Lower lobe of right lung (tissue), 2 donors: Measurements from ENCODE around the gene CBX6. TPM values are rescaled to one million over a fixed set of nuclear protein-coding genes. Genes with fewer than 3 reads are reported as not detected.

Experiments
- ATAC-seq, 2 donors: fragments of 200-7000 bp; cut with Tn5 transposase; one replicate each; pipeline ENCODE4 v1.9.1; 2020 to 2022; ENCODE audit warnings: mild to moderate bottlenecking in 2 of 2, moderate library complexity in 2 of 2
- DNase-seq: peaks from one replicate; pipeline ENCODE4 v3.0.0-alpha.2; 2020
- H3K27ac ChIP-seq: fragments of 200-600 bp; one replicate; pipeline ENCODE4 v1.8.0; 2022
- H3K27me3 ChIP-seq: fragments of 200-600 bp; one replicate; pipeline ENCODE4 v1.8.0; 2022; ENCODE audit warnings: low read depth
- H3K36me3 ChIP-seq: fragments of 200-600 bp; one replicate; pipeline ENCODE4 v1.8.0; 2022; ENCODE audit warnings: mild to moderate bottlenecking
- H3K4me1 ChIP-seq: fragments of 200-600 bp; one replicate; pipeline ENCODE4 v1.8.0; 2022
- H3K4me3 ChIP-seq: fragments of 200-600 bp; one replicate; pipeline ENCODE4 v1.8.0; 2022; ENCODE audit warnings: mild to moderate bottlenecking
- H3K9me3 ChIP-seq: fragments of 200-600 bp; one replicate; pipeline ENCODE4 v1.8.0; 2022
- intact Hi-C: fragments of 100-400 bp; cut with DNase I; formaldehyde crosslinking; loops from one replicate; pipeline ENCODE4 v1.11.0; 2022
- total RNA-seq: library from RNA; stranded (reverse); fragmentation: NEBNext Ultra II Directional; extraction: Animal tissue kit (Norgen Biotek cat#: 25700); gene quantifications from one replicate; pipeline ENCODE4 v1.2.1, GENCODE V29; 2021
- TF ChIP-seq, protein P1 (sequence below): fragments of 200-600 bp; IDR thresholded peaks from one replicate; pipeline ENCODE4 v1.8.0; 2022; ENCODE audit warnings: antibody characterized with exemption, mild to moderate bottlenecking
- donor health status: DM: no; HTN: yes; CAD: no; lungs with severe emphysema.

CBX6 gene
- total RNA-seq, 1 donor from 2014 or later: 54.7 TPM

DNA sequence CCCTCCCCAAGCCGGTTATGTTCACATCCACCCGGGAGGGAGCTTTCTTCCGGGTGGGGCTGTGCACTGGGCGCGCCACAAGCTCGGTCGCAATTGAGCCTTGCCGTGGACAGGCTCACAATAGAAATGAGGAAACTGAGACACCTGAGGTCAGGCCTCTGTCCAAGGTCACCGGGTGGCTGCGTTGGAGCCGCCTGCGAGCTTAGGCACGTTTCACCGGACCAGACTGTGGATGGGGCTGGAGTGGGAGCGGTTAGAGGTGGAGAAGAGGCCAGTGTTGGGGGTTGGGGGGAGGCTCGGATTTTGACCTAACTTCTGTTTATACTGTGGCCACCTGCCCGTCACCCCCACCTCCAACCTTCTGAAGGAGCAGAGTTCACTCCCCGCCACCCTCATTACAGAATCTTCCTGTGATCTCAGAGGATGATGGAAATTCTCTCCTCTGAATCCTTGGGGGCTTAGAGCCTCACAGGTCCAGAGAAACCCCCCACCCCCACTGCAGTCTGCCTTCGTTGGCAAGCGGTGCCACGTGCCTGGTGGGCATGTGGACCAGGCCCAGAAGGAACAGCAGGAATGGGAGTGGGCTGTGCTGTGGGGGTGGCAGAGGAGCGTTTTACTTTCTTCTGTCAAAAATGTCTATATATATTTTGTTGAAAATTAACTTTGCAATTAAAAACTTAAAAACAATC, 27.6 kb downstream of the CBX6 start:
- TF ChIP-seq, protein P1, sequence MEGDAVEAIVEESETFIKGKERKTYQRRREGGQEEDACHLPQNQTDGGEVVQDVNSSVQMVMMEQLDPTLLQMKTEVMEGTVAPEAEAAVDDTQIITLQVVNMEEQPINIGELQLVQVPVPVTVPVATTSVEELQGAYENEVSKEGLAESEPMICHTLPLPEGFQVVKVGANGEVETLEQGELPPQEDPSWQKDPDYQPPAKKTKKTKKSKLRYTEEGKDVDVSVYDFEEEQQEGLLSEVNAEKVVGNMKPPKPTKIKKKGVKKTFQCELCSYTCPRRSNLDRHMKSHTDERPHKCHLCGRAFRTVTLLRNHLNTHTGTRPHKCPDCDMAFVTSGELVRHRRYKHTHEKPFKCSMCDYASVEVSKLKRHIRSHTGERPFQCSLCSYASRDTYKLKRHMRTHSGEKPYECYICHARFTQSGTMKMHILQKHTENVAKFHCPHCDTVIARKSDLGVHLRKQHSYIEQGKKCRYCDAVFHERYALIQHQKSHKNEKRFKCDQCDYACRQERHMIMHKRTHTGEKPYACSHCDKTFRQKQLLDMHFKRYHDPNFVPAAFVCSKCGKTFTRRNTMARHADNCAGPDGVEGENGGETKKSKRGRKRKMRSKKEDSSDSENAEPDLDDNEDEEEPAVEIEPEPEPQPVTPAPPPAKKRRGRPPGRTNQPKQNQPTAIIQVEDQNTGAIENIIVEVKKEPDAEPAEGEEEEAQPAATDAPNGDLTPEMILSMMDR: no peak
- ATAC-seq (peak in 1 of 2 donors; percentile 13), DNase-seq (no peak)
- Histone ChIP-seq H3K4me3 (peak overlapping the region; percentile 35), H3K27ac (no peak overlapping the region), H3K9me3 (no peaks in the 10 kb centered on the region), H3K4me1 (peaks cover 12% of the 10 kb centered on the region), H3K27me3 (peaks cover 35% of the 10 kb centered on the region), H3K36me3 (no peaks in the 10 kb centered on the region)
- intact Hi-C loops: no loop called here

GRCh38 chr22:38843657-38844314, 28.2 kb downstream of the CBX6 start, which contains the start of gene NPTXR:
Gene NPTXR, minus strand, starts transcription at chr22:38844028.
- peak within 1 kb of the TSS; percentile 36 for H3K27ac ChIP-seq
- DNase-seq (peak; percentile 65), ATAC-seq (peak; percentile 75)
- no peaks in the 10 kb centered on the region for H3K36me3 ChIP-seq
- peaks cover 35% of the 10 kb centered on the region for H3K27me3 ChIP-seq
- intact Hi-C loops: no loop called here
- peaks cover 12% of the 10 kb centered on the region for H3K4me1 ChIP-seq
- no peaks in the 10 kb centered on the region for H3K9me3 ChIP-seq
- TF ChIP-seq, protein P1: no peak
- peak within 1 kb of the TSS; percentile 55 for H3K4me3 ChIP-seq

GRCh38 chr22:38843201-38843656, 28.8 kb downstream of the CBX6 start:
- Histone ChIP-seq H3K4me1 (peaks cover 12% of the 10 kb centered on the region), H3K27me3 (peaks cover 35% of the 10 kb centered on the region), H3K36me3 (no peaks in the 10 kb centered on the region), H3K4me3 (peak overlapping the region; percentile 55), H3K27ac (peak overlapping the region; percentile 36), H3K9me3 (no peaks in the 10 kb centered on the region)
- ATAC-seq: peak; percentile 67 to 76
- TF ChIP-seq, protein P1: peak; percentile 40
- peak; percentile 59 for DNase-seq
- intact Hi-C loops: no loop called here

GRCh38 chr22:38842512-38843200, 29.4 kb downstream of the CBX6 start:
- H3K27ac ChIP-seq: peak overlapping the region; percentile 36
- peak overlapping the region; percentile 55 for H3K4me3 ChIP-seq
- H3K4me1 ChIP-seq: peaks cover 12% of the 10 kb centered on the region
- DNase-seq: no peak
- no peaks in the 10 kb centered on the region for H3K36me3 ChIP-seq
- peaks cover 35% of the 10 kb centered on the region for H3K27me3 ChIP-seq
- H3K9me3 ChIP-seq: no peaks in the 10 kb centered on the region
- ATAC-seq: no peak
- intact Hi-C loops: no loop called here
- TF ChIP-seq, protein P1: no peak

GRCh38 chr22:38841635-38842034, 30.4 kb downstream of the CBX6 start:
- ATAC-seq (no peak), DNase-seq (no peak)
- intact Hi-C loops: no loop called here
- Histone ChIP-seq H3K27me3 (peaks cover 35% of the 10 kb centered on the region), H3K4me3 (no peak overlapping the region), H3K9me3 (no peaks in the 10 kb centered on the region), H3K27ac (no peak overlapping the region), H3K4me1 (peaks cover 12% of the 10 kb centered on the region), H3K36me3 (no peaks in the 10 kb centered on the region)
- TF ChIP-seq, protein P1: no peak
